IPS DF 19.7 (cell line): Measurements from ENCODE around the gene TOB1.

Experiments
- DNase-seq: peaks from one replicate; pipeline ENCODE4 v3.0.0-alpha.2; 2013; ENCODE audit warnings: low read depth, low spot score

The TOB1 gene

GRCh38 chr17:50832267-50832863 is 33.8 kb downstream of the TOB1 start:
- no peak for DNase-seq

GRCh38 chr17:50831471-50831928 is 34.7 kb downstream of the TOB1 start:
- DNase-seq: no peak

- no peak for DNase-seq
Measured at GRCh38 chr17:50830994-50831393, 35.2 kb downstream of the TOB1 start.

GRCh38 chr17:50830352-50830751 is 35.8 kb downstream of the TOB1 start:
- DNase-seq: no peak

- DNase-seq: no peak
Measured at GRCh38 chr17:50829332-50829731, 36.8 kb downstream of the TOB1 start.

- DNase-seq: no peak
Measured at GRCh38 chr17:50828508-50829170, 37.5 kb downstream of the TOB1 start.

GRCh38 chr17:50825188-50825587 is 41.0 kb downstream of the TOB1 start:
- no peak for DNase-seq

- no peak for DNase-seq
Measured at GRCh38 chr17:50824429-50824828, 41.7 kb downstream of the TOB1 start.

- DNase-seq: no peak
Measured at GRCh38 chr17:50822550-50822949, 43.6 kb downstream of the TOB1 start.

GRCh38 chr17:50820651-50821050 is 45.5 kb downstream of the TOB1 start:
- no peak for DNase-seq

- no peak for DNase-seq
Measured at GRCh38 chr17:50818921-50819657, 47.1 kb downstream of the TOB1 start.

- no peak for DNase-seq
Measured at GRCh38 chr17:50818261-50818660, 47.9 kb downstream of the TOB1 start.

- DNase-seq: no peak
Measured at GRCh38 chr17:50817838-50818237, 48.3 kb downstream of the TOB1 start.

- no peak for DNase-seq
Measured at GRCh38 chr17:50816771-50817751, 49.1 kb downstream of the TOB1 start.

GRCh38 chr17:50816271-50816670 is 49.9 kb downstream of the TOB1 start:
- DNase-seq: no peak

- no peak for DNase-seq
Measured at GRCh38 chr17:50815400-50815799, 50.8 kb downstream of the TOB1 start.

- no peak for DNase-seq
Measured at GRCh38 chr17:50813583-50813982, 52.6 kb downstream of the TOB1 start.
